T-cell (primary cell): ENCODE measurements around the gene HOXD12. TPM values are rescaled to one million over a fixed set of nuclear protein-coding genes. Genes with fewer than 3 reads are reported as not detected.

Experiments
- ATAC-seq, 4 experiments: fragments of 200-7000 bp in 3 of 4; fragments of 150-1000 bp in 1 of 4; cut with Tn5 transposase; replicated peaks in 1 of 4; 1 replicate in 3 of 4; 2 replicates in 1 of 4; pipeline ENCODE4 v1.10.0; 2021; ENCODE audit warnings: moderate library complexity in 3 of 4, mild to moderate bottlenecking in 2 of 4, moderate number of reproducible peaks in 1 of 4
- CTCF ChIA-PET, 2 donors: fragments of 300-600 bp; sonication (Branson Sonifier 250); formaldehyde crosslinking; loops; one replicate each; lab custom pipeline; 2022; ENCODE audit warnings: antibody characterized with exemption in 2 of 2; lab: Charles Lee
- POLR2A ChIA-PET, 2 donors: fragments of 300-600 bp; sonication (Branson Sonifier 250); formaldehyde crosslinking; loops; one replicate each; lab custom pipeline; 2022; ENCODE audit warnings: antibody characterized with exemption in 2 of 2; lab: Charles Lee
- DNase-seq, 35 experiments: peaks; one replicate each; pipeline versions ENCODE4 v3.0.0 to v3.0.0-alpha.2; 2013 to 2023
- H3K27ac ChIP-seq: one replicate; pipeline ENCODE4 v1.5.1; 2013; ENCODE audit warnings: low read length
- H3K27me3 ChIP-seq, 2 experiments: replicated peaks in 1 of 2; 1 replicate in 1 of 2; 2 replicates in 1 of 2; pipeline versions ENCODE4 v1.6.1 to v1.7.0; 2013; ENCODE audit warnings: low read length in 1 of 2, mixed read lengths in 1 of 2; ENCODE audit not compliant: control insufficient read depth in 2 of 2, insufficient read depth in 2 of 2; ENCODE audit errors: extremely low read depth in 1 of 2
- H3K36me3 ChIP-seq, 2 donors: 1 replicate in 1 of 2; 2 replicates in 1 of 2; pipeline versions ENCODE4 v1.6.1 to v1.7.0; 2013; ENCODE audit warnings: low read length in 1 of 2; ENCODE audit not compliant: control insufficient read depth in 2 of 2, insufficient read depth in 1 of 2; ENCODE audit errors: extremely low read depth in 1 of 2
- H3K4me1 ChIP-seq, 2 experiments: 1 replicate in 1 of 2; 2 replicates in 1 of 2; pipeline versions ENCODE4 v1.6.1 to v1.7.0; 2013; ENCODE audit warnings: low read length in 2 of 2, mixed read lengths in 1 of 2; ENCODE audit not compliant: insufficient read depth in 2 of 2, control insufficient read depth in 1 of 2; ENCODE audit errors: extremely low read depth in 1 of 2
- H3K4me3 ChIP-seq, 2 donors: 1 replicate in 1 of 2; 2 replicates in 1 of 2; pipeline versions ENCODE4 v1.5.1 to v1.7.0; 2013; ENCODE audit warnings: mild to moderate bottlenecking in 2 of 2, low read length in 1 of 2, moderate library complexity in 1 of 2; ENCODE audit not compliant: control insufficient read depth in 1 of 2; ENCODE audit errors: extremely low read depth in 1 of 2
- H3K9me3 ChIP-seq: 2 replicates; pipeline ENCODE4 v1.7.0; 2013
- H3K27ac Mint-ChIP-seq, 2 donors: one replicate each; pipeline ENCODE4 v1.8.0; 2020 to 2021; ENCODE audit warnings: mild to moderate bottlenecking in 2 of 2, mixed read lengths in 2 of 2
- H3K27me3 Mint-ChIP-seq, 2 donors: one replicate each; pipeline ENCODE4 v1.8.0; 2021 to 2022; ENCODE audit warnings: mixed read lengths in 2 of 2
- H3K36me3 Mint-ChIP-seq: one replicate; pipeline ENCODE4 v1.8.0; 2021; ENCODE audit warnings: mixed read lengths
- H3K4me1 Mint-ChIP-seq, 3 donors: one replicate each; pipeline ENCODE4 v1.8.0; 2020 to 2022; ENCODE audit warnings: mixed read lengths in 3 of 3, mild to moderate bottlenecking in 1 of 3
- H3K4me3 Mint-ChIP-seq, 3 donors: one replicate each; pipeline ENCODE4 v1.8.0; 2020 to 2022; ENCODE audit warnings: mild to moderate bottlenecking in 3 of 3, mixed read lengths in 3 of 3, moderate library complexity in 3 of 3
- H3K9me3 Mint-ChIP-seq, 3 donors: one replicate each; pipeline ENCODE4 v1.8.0; 2020 to 2022; ENCODE audit warnings: mixed read lengths in 3 of 3
- WGBS: methylation state at CpG from one replicate; pipeline ENCODE4 v1.1.5; 2013; ENCODE audit warnings: missing lambda C conversion rate; ENCODE audit not compliant: insufficient coverage; 5-methylcytosine and 5-hydroxymethylcytosine counted together
- total RNA-seq, 35 experiments: library from RNA in 6 of 35; stranded (reverse) in 6 of 35; fragments of 120-200 nt in 1 of 35; gene quantifications; one replicate each; pipeline versions ENCODE4 v1.2.1 to v1.2.4 and lab custom pipeline; 2013 to 2026

Gene HOXD12
- total RNA-seq, 5 donors from 2014 or later (not counting 1 experiment from before 2014, with no cell fraction given), result not detected

DNA sequence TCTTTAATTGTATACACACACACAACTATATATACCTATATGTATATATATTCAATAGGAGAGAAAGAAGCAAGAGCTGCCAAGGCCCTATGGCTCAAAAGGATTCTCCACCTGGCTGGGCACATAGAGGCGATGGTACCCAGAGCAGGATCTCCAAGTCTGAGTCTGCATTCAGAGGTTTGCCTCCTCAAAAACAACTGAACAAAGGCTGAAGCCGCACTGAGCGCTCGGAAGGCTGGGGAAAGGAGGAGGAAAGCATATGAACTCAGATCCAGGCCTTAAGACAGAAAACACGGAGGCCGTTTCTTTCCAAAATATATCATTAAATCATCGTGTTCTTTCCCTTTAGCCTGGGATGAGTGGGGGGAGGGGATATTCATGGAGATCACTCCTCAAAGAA, 3.6 kb downstream of the HOXD12 start:
- no peaks in the 10 kb centered on the region for H3K9me3 Mint-ChIP-seq
- Histone ChIP-seq H3K4me3 (no peak overlapping the region), H3K27me3 (peaks cover 27 to 85% of the 10 kb centered on the region in 2 experiments), H3K4me1 (peaks cover 4 to 18% of the 10 kb centered on the region in 2 experiments), H3K9me3 (no peaks in the 10 kb centered on the region), H3K27ac (no peak overlapping the region), H3K36me3 (no peaks in the 10 kb centered on the region)
- no peak for DNase-seq
- ATAC-seq, result no peak
- H3K27ac Mint-ChIP-seq, result no peak overlapping the region
- ChIA-PET CTCF (interaction anchor here in 1 of 2 donors (0.5 kb wide), 1 partner anchor 43 kb away, joined by 3 read pairs; no protein-coding TSS in a partner anchor), POLR2A (interaction anchor here in 1 of 2 donors (1.1 kb wide), 1 partner anchor 21 kb away, joined by 3 read pairs; no protein-coding TSS in a partner anchor)
- H3K4me3 Mint-ChIP-seq, result peak overlapping the region in 1 of 3 donors; percentile 8
- peaks cover 70 to 82% of the 10 kb centered on the region in 2 donors for H3K27me3 Mint-ChIP-seq
- no peaks in the 10 kb centered on the region for H3K36me3 Mint-ChIP-seq
- peaks cover 19 to 27% (median 23%) of the 10 kb centered on the region in 3 donors for H3K4me1 Mint-ChIP-seq
- WGBS, result no CpG with 5 or more reads among the region's 7 CpGs

DNA sequence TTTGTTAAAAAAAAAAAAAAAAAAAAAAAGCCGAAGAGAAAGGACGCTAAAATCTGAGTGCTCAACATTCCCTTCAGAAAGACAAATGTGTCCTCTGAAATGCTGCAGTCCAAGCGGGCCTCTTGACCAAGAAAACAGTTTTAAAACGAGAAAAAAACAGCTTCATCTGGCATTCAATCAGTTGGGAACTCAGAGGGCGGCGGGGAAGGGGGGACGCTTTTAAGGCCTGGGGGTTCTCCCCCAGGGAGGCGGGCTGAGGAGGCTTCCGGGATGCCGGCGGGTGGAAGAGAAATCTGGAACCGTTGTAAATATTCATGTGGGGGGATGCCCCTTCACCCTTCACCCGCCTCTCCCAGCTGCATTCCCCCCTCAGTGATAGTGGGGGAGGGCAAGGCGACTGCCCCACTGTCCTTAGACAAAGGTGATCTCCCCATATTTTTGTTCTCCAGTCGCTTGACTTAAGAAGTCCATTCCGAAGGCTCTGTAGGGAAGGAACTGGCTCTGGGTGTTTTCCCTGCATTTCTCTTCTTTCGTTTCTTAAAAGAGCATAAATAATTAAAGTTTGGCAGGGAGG, 4.2 kb downstream of the HOXD12 start:
- ChIA-PET CTCF (no interaction called here), POLR2A (no interaction called here)
- H3K27me3 Mint-ChIP-seq, result peaks cover 70 to 80% of the 10 kb centered on the region in 2 donors
- no peaks in the 10 kb centered on the region for H3K36me3 Mint-ChIP-seq
- H3K27me3 ChIP-seq, result peaks cover 28 to 85% of the 10 kb centered on the region in 2 experiments
- DNase-seq, result no peak
- H3K4me3 ChIP-seq, result no peak overlapping the region
- H3K27ac ChIP-seq, result no peak overlapping the region
- no peaks in the 10 kb centered on the region for H3K9me3 Mint-ChIP-seq
- 13% methylated on average over 3 of the region's 17 CpGs for WGBS
- ATAC-seq, result no peak
- H3K27ac Mint-ChIP-seq, result no peak overlapping the region
- peak overlapping the region in 1 of 3 donors; percentile 68 for H3K4me3 Mint-ChIP-seq
- H3K4me1 ChIP-seq, result peaks cover 4 to 18% of the 10 kb centered on the region in 2 experiments
- H3K4me1 Mint-ChIP-seq, result peaks cover 21 to 30% (median 24%) of the 10 kb centered on the region in 3 donors
- H3K9me3 ChIP-seq, result no peaks in the 10 kb centered on the region
- no peaks in the 10 kb centered on the region for H3K36me3 ChIP-seq

DNA sequence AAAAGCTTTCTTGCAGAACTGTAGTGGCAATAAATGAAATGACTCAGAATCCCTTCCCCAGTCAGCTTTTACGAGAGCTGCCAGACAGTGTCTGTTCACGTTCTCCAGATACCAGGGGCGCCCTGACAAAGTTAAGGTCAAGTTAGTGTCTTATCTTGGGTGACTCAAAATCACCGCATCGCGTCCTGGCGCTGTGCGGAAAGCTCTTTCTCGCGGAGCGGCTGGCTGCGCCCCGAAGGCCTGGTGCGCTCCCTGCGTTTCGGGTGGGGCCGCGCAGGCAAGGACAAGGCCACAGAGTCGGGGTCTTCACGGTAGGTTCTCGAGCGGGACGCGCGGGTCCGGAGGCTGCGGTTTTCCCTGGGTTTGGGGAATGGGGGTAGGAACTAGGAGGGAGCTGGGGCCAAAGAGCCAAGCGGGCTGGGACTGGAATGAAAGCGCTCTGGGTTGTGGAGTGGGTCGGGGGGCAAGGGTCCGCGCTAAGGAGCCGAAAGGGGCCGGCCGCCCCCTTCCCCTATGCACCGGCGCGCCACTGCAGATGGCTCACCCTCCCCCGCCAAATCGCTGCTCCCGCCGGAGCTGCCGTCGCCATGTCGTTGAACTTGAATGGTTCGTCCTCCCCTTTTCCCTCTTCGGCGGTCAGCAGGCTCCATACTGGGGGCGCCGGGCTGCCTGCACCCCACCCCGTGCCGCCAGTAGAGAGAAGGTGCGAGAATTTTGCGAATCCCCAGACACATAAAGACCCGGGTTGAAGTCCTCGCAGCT, 4.9 kb downstream of the HOXD12 start:
- ATAC-seq (no peak), DNase-seq (no peak)
- POLR2A ChIA-PET, result no interaction called here

DNA sequence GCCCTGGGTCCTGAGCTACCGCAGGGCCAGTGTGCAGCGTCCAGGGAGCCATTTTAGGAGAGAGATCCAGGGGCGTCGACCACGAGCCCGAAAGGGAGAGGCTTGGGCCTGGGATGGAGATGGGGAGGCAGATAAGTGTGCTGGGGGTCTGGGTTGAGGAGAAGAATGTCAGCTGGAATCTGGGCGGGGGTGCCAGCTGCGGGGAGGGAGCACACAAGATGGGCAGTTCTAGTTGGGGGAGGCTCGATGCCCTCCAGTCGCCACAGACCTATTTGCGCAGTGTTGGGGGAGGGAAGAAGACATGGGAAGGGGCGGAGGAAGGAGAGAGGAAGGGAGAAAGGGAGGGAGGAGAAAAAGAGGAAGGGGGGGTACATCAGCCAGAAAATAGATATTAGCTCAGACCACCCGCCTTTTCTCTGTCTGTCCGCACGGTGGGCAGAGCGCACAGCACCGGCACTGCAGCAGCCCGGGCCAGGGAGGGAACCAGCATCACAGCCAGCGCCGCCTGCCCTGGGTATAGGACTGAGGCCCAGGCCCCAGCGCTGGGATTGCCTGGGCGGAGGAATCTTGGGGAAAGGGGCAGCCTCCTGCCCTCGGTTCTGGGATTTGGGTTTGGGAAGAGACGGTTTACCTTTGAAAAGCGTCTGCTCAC, 5.6 kb downstream of the HOXD12 start:
- Mint-ChIP-seq H3K4me3 (peak overlapping the region in 1 of 3 donors; percentile 68), H3K9me3 (no peaks in the 10 kb centered on the region), H3K27ac (no peak overlapping the region), H3K36me3 (no peaks in the 10 kb centered on the region), H3K27me3 (peaks cover 74 to 82% of the 10 kb centered on the region in 2 donors), H3K4me1 (peaks cover 26 to 39% (median 30%) of the 10 kb centered on the region in 3 donors)
- 14% methylated on average over 24 of the region's 25 CpGs for WGBS
- no peak for DNase-seq
- Histone ChIP-seq H3K9me3 (no peaks in the 10 kb centered on the region), H3K4me3 (no peak overlapping the region), H3K27me3 (peaks cover 39 to 84% of the 10 kb centered on the region in 2 experiments), H3K4me1 (peaks cover 4 to 18% of the 10 kb centered on the region in 2 experiments), H3K36me3 (no peaks in the 10 kb centered on the region), H3K27ac (no peak overlapping the region)
- no peak for ATAC-seq
- ChIA-PET CTCF (no interaction called here), POLR2A (interaction anchor here in 1 of 2 donors (0.6 kb wide), 1 partner anchor 709 kb away, joined by 3 read pairs; no protein-coding TSS in a partner anchor)

More for the DNA sequence above, 4.9 kb downstream of the HOXD12 start:
- H3K27ac Mint-ChIP-seq, result no peak overlapping the region
- WGBS, result 13% methylated on average over 48 of the region's 56 CpGs
- Histone ChIP-seq H3K27ac (no peak overlapping the region), H3K27me3 (peaks cover 32 to 85% of the 10 kb centered on the region in 2 experiments), H3K9me3 (no peaks in the 10 kb centered on the region), H3K4me1 (peaks cover 4 to 18% of the 10 kb centered on the region in 2 experiments), H3K36me3 (no peaks in the 10 kb centered on the region), H3K4me3 (no peak overlapping the region)
- H3K9me3 Mint-ChIP-seq, result no peaks in the 10 kb centered on the region
- CTCF ChIA-PET, result no interaction called here
- peaks cover 26 to 37% (median 30%) of the 10 kb centered on the region in 3 donors for H3K4me1 Mint-ChIP-seq
- H3K4me3 Mint-ChIP-seq, result peak overlapping the region in 1 of 3 donors; percentile 68
- H3K36me3 Mint-ChIP-seq, result no peaks in the 10 kb centered on the region
- H3K27me3 Mint-ChIP-seq, result peaks cover 70 to 80% of the 10 kb centered on the region in 2 donors

DNA sequence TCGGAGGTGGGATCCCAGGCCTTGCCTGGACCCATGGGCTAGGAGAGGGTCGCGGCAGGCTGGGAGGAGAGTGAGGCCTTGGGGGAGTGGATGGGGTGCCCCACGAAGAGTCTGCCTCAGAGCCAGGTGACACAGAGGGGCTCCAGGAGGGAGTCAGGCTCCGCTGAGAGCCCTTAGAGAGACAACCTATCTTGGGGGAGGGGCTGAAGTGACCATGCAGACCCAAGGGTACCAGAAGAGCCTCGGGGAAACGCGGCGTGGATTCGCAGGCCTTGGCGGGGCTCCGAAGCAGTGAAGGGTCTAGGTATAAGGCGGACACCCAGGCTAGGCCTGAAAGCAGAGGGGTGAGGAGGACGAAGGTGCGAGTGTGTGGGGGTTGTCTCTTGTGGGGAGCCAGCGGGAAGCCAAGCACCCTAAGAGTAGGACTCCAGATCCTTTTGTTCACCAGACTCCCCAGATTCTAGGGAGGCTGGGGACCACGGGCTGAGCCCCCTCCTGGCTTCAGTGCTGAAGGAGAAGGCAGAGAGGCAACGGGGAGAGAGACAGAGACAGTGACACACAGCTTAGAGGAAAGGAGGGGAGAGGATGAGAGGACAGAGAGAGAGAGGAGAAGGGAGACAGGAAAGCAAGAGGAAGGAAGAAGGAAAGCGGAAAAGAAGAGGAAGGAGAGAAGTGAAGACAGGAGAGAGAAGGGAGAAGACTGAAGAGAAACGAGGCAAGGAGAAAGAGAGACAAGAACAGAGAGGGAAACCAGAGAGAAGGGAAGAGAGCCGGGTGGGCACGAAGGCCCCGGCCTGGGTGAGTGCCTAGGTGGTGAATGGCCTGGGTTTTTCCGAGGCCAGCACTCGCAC, 6.4 kb downstream of the HOXD12 start:
- H3K36me3 Mint-ChIP-seq, result no peaks in the 10 kb centered on the region
- Histone ChIP-seq H3K36me3 (no peaks in the 10 kb centered on the region), H3K27me3 (peaks cover 43 to 76% of the 10 kb centered on the region in 2 experiments), H3K27ac (no peak overlapping the region), H3K4me3 (no peak overlapping the region), H3K9me3 (no peaks in the 10 kb centered on the region), H3K4me1 (peaks cover 4 to 18% of the 10 kb centered on the region in 2 experiments)
- ChIA-PET POLR2A (interaction anchor here in 1 of 2 donors (0.6 kb wide), 1 partner anchor 709 kb away, joined by 3 read pairs; no protein-coding TSS in a partner anchor), CTCF (no interaction called here)
- peaks cover 26 to 39% (median 30%) of the 10 kb centered on the region in 3 donors for H3K4me1 Mint-ChIP-seq
- ATAC-seq (no peak), DNase-seq (no peak)
- H3K4me3 Mint-ChIP-seq, result peak overlapping the region; percentile 26 to 68 (median 60)
- peaks cover 74 to 82% of the 10 kb centered on the region in 2 donors for H3K27me3 Mint-ChIP-seq
- WGBS, result 11% methylated on average over 20 of the region's 25 CpGs
- no peaks in the 10 kb centered on the region for H3K9me3 Mint-ChIP-seq
- H3K27ac Mint-ChIP-seq, result peak overlapping the region in 1 of 2 donors; percentile 44
